C4-2B (cell line): ENCODE results near the gene GPR142.

Experiments
- CTCF ChIP-seq: fragments of 450-650 bp; conservative IDR thresholded peaks from 2 replicates; pipeline ENCODE4 v1.5.1; 2017; ENCODE audit warnings: mild to moderate bottlenecking
- ZFX ChIP-seq: fragments of 450-650 bp; IDR thresholded peaks from 2 replicates; pipeline ENCODE4 v1.6.1; 2017

GRCh38 chr17:74329378-74329777 lies 37.9 kb upstream of the GPR142 start:
- TF ChIP-seq CTCF (no peak), ZFX (no peak)
